Nephron (organoid): Measurements from ENCODE around the gene DENND1B.
"Not testable (repeated sequence)": the region's sequence is repeated elsewhere in the genome, so short reads cannot be mapped to it uniquely, and the experiment has no call there.

ENCODE experiments used
- H3K27ac Mint-ChIP-seq, 3 experiments: 2 replicates each; pipeline ENCODE4 v1.8.0; 2020; ENCODE audit warnings: mixed read lengths in 3 of 3, mild to moderate bottlenecking in 2 of 3, moderate library complexity in 1 of 3
- H3K27me3 Mint-ChIP-seq: 2 replicates; pipeline ENCODE4 v1.8.0; 2021; ENCODE audit warnings: low read depth, mild to moderate bottlenecking, moderate library complexity, mixed read lengths
- H3K36me3 Mint-ChIP-seq: 2 replicates; pipeline ENCODE4 v1.8.0; 2020; ENCODE audit warnings: low read depth, mixed read lengths
- H3K4me1 Mint-ChIP-seq: 2 replicates; pipeline ENCODE4 v1.8.0; 2020; ENCODE audit warnings: mixed read lengths
- H3K4me3 Mint-ChIP-seq, 3 experiments: 2 replicates each; pipeline ENCODE4 v1.8.0; 2020; ENCODE audit warnings: mild to moderate bottlenecking in 3 of 3, mixed read lengths in 3 of 3, moderate library complexity in 2 of 3
- H3K9me3 Mint-ChIP-seq: 2 replicates; pipeline ENCODE4 v1.8.0; 2020; ENCODE audit warnings: mixed read lengths
- TF ChIP-seq, protein P1 (sequence below), 3 experiments: fragments of 200-600 bp; sonication (generic); IDR thresholded peaks; one replicate each; pipeline ENCODE4 v1.5.0; 2021; ENCODE audit warnings: antibody characterized with exemption in 3 of 3; ENCODE audit not compliant: unreplicated experiment in 3 of 3

Gene DENND1B

DNA sequence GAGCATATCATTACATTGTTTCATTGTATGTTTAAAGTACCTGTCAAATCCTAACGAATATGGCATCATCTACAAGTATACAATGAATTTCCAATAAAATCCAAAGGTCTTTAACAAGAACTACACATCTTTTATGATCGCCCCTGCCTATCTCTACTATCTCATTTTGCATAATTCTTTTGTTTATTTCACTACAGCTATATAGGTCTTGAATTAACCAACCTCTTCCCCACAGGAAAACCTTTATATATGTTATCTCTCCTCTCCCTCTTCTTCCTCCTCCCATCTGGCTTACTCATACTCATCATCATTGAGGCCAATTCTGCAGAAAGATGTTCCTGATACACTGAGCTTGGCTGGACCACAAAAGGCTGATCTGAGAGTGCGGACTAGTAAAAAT lies 175.5 kb downstream of the DENND1B start:
- H3K36me3 Mint-ChIP-seq, result no peaks in the 10 kb centered on the region
- no peaks in the 10 kb centered on the region for H3K27me3 Mint-ChIP-seq
- no peaks in the 10 kb centered on the region for H3K4me1 Mint-ChIP-seq
- no peak overlapping the region for H3K27ac Mint-ChIP-seq
- no peaks in the 10 kb centered on the region for H3K9me3 Mint-ChIP-seq
- TF ChIP-seq, protein P1, sequence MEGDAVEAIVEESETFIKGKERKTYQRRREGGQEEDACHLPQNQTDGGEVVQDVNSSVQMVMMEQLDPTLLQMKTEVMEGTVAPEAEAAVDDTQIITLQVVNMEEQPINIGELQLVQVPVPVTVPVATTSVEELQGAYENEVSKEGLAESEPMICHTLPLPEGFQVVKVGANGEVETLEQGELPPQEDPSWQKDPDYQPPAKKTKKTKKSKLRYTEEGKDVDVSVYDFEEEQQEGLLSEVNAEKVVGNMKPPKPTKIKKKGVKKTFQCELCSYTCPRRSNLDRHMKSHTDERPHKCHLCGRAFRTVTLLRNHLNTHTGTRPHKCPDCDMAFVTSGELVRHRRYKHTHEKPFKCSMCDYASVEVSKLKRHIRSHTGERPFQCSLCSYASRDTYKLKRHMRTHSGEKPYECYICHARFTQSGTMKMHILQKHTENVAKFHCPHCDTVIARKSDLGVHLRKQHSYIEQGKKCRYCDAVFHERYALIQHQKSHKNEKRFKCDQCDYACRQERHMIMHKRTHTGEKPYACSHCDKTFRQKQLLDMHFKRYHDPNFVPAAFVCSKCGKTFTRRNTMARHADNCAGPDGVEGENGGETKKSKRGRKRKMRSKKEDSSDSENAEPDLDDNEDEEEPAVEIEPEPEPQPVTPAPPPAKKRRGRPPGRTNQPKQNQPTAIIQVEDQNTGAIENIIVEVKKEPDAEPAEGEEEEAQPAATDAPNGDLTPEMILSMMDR (IDR thresholded peaks at IDR 0.05; ENCODE audit: unreplicated experiment in 3 of 3), result no peak
- no peak overlapping the region for H3K4me3 Mint-ChIP-seq

DNA sequence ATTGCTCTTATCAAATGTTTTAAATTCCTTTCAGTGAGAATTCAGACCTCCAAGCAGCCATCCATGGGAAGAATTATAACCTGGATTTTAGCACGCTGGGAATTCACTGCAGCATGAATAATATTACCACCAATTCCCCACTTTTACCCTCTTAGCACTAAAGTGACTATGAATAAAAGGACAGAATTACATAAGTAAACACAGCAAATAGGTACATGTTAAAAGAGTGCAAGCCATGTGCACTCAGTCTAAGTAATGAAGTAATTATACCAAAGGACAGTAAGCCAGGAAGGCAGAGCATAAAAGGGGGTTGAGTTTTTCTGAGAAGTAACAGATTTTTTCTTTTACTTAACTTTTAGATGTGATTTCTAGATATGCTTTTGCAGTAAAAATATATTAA lies 176.3 kb downstream of the DENND1B start:
- H3K4me1 Mint-ChIP-seq, result no peaks in the 10 kb centered on the region
- no peak overlapping the region for H3K27ac Mint-ChIP-seq
- H3K9me3 Mint-ChIP-seq, result no peaks in the 10 kb centered on the region
- H3K4me3 Mint-ChIP-seq, result no peak overlapping the region
- H3K27me3 Mint-ChIP-seq, result no peaks in the 10 kb centered on the region
- no peaks in the 10 kb centered on the region for H3K36me3 Mint-ChIP-seq
- TF ChIP-seq, protein P1 (IDR thresholded peaks at IDR 0.05; ENCODE audit: unreplicated experiment in 3 of 3), result no peak

DNA sequence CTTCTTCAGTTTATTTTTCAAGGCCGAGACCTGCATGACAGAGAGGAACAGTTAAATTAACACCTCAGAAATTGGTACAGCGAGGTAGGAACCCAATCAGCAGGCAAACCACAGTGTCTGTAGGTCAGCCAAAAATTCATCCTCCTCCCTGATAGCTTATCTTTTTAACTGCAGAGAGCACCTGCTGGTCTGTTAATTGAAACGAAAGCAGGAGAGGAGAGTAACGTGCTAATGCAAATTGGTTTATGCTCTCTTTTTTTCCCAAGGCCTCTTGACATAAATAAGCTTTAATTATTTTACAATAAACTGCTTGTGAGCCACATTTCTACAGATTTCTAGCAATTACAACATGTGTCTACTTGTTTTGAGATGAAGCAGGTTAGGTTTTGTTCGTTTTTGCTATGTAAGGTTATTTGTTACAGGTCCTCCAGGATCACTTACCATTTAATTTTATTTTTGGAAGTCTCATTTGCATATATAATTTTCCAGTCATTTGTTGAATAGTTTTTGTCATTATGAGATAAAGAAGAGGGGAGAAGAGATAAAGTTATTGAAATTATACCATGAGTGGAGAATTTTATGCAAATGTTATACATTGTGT lies 179.9 kb downstream of the DENND1B start:
- H3K4me1 Mint-ChIP-seq, result no peaks in the 10 kb centered on the region
- TF ChIP-seq, protein P1 (IDR thresholded peaks at IDR 0.05; ENCODE audit: unreplicated experiment in 3 of 3), result no peak
- H3K4me3 Mint-ChIP-seq, result no peak overlapping the region
- H3K27ac Mint-ChIP-seq, result no peak overlapping the region
- no peaks in the 10 kb centered on the region for H3K9me3 Mint-ChIP-seq
- H3K36me3 Mint-ChIP-seq, result peaks cover 4% of the 10 kb centered on the region
- H3K27me3 Mint-ChIP-seq, result no peaks in the 10 kb centered on the region

DNA sequence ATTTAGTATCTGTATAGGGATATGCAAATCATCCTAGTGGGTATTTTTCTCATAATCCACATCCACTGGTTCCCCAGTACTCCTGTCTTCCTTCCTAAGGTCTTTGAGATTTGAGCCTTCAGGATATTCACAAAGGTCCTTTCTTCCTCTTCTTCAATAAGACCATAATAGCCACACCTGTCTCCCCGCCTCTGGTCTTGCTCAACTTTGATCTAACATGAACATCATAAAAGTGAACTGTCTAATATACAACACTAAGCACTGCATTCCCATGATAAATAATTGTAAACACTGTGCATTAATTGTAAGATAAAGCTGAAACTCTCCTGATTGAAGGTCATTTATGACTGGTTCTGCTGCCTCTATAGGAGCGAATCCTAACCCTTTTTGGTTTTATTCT lies 184.6 kb downstream of the DENND1B start:
- no peak overlapping the region for H3K4me3 Mint-ChIP-seq
- H3K27ac Mint-ChIP-seq, result no peak overlapping the region
- no peaks in the 10 kb centered on the region for H3K27me3 Mint-ChIP-seq
- TF ChIP-seq, protein P1 (IDR thresholded peaks at IDR 0.05; ENCODE audit: unreplicated experiment in 3 of 3), result no peak
- H3K36me3 Mint-ChIP-seq, result peaks cover 24% of the 10 kb centered on the region
- H3K9me3 Mint-ChIP-seq, result no peaks in the 10 kb centered on the region
- no peaks in the 10 kb centered on the region for H3K4me1 Mint-ChIP-seq

DNA sequence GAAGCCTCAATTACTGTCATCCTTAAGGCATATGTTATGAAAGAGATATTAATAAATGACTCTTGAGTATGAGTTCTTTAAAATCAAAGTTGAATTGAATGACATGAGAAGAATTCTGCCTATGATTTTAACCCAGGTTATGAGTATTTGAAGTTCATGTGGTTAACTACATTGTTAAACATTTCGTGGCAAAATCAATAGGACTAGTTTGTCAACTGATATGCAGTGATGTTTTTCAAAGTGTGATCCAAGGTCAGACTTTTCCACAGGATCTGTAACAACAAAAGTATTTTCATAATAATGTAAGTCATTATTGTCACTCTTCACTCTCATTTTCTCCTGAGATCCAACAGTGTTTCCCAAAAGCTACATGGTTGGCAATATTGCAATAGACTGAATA lies 189.5 kb downstream of the DENND1B start:
- TF ChIP-seq, protein P1 (IDR thresholded peaks at IDR 0.05; ENCODE audit: unreplicated experiment in 3 of 3), result no peak

DNA sequence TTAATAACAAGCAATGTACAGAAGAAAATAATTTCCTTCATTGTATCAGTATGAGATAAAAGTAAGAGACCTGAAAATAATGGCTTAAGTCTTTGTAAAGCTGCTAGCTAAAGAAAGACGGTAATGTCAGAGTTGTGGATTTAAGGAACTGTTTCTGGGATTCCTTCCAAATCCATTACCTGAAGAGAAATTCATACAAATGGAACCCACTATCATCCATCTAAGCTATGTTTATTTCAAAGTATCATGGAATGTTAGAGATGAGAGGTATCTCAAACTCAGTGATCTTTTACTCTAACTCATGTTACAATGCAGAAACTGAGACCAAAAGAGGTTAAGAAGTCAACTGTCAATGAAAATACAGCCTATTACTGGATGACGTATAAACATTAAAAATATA lies 197.7 kb downstream of the DENND1B start:
- no peak overlapping the region for H3K27ac Mint-ChIP-seq
- H3K4me3 Mint-ChIP-seq, result no peak overlapping the region
- H3K4me1 Mint-ChIP-seq, result no peaks in the 10 kb centered on the region
- peaks cover 39% of the 10 kb centered on the region for H3K36me3 Mint-ChIP-seq
- H3K27me3 Mint-ChIP-seq, result no peaks in the 10 kb centered on the region
- peaks cover 10% of the 10 kb centered on the region for H3K9me3 Mint-ChIP-seq
- TF ChIP-seq, protein P1 (IDR thresholded peaks at IDR 0.05; ENCODE audit: unreplicated experiment in 3 of 3), result no peak

More for the DNA sequence above, 189.5 kb downstream of the DENND1B start:
- Mint-ChIP-seq H3K27ac (no peak overlapping the region), H3K4me1 (no peaks in the 10 kb centered on the region), H3K4me3 (no peak overlapping the region), H3K9me3 (no peaks in the 10 kb centered on the region), H3K27me3 (no peaks in the 10 kb centered on the region), H3K36me3 (peaks cover 20% of the 10 kb centered on the region)

DNA sequence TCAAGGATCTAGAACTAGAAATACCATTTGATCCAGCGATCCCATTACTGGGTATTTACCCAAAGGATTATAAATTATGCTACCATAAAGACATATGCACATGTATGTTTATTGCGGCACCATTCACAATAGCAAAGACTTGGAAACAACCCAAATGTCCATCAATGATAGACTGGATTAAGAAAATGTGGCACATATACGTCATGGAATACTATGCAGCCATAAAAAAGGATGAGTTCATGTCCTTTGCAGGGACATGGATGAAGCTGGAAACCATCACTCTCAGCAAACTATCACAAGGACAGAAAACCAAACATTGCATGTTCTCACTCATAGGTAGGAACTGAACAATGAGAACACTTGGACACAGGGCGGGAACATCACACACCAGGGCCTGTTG lies 199.7 kb downstream of the DENND1B start:
- not testable (repeated sequence) for H3K27ac Mint-ChIP-seq, H3K27me3 Mint-ChIP-seq, H3K4me1 Mint-ChIP-seq, H3K4me3 Mint-ChIP-seq
- Mint-ChIP-seq H3K36me3 (peaks cover 50% of the 10 kb centered on the region), H3K9me3 (peaks cover 10% of the 10 kb centered on the region)
